NB4 (cell line): Measurements from ENCODE around the gene FZD8.

ENCODE experiments used
- TF ChIP-seq, protein P1 (sequence below): IDR thresholded peaks from one replicate; pipeline ENCODE4 v1.5.1; 2012; ENCODE audit warnings: low read depth, low read length
- TF ChIP-seq, protein P2 (sequence below): IDR thresholded peaks from 2 replicates; pipeline ENCODE4 v1.6.1; 2011; ENCODE audit warnings: low read depth, low read length

DNA sequence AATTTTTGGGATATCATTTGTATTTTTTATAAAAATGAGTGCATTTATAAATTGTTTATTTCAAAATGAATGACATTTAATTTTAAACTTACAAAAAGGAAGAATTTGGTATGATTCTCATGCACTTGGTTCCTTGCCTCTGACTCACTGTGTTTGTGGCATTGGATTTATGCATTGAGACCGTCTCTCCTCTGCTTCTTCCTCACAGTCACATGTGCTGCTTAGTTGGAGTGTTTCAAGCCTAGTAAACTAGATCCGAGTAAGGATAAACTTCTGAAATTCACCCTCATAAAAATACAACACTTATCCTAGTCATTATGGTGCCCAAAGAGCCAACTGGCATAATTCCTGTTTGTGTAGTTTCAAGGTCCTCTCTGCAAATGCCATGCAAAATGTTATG, 19.1 kb upstream of the FZD8 start:
- TF ChIP-seq, protein P1, sequence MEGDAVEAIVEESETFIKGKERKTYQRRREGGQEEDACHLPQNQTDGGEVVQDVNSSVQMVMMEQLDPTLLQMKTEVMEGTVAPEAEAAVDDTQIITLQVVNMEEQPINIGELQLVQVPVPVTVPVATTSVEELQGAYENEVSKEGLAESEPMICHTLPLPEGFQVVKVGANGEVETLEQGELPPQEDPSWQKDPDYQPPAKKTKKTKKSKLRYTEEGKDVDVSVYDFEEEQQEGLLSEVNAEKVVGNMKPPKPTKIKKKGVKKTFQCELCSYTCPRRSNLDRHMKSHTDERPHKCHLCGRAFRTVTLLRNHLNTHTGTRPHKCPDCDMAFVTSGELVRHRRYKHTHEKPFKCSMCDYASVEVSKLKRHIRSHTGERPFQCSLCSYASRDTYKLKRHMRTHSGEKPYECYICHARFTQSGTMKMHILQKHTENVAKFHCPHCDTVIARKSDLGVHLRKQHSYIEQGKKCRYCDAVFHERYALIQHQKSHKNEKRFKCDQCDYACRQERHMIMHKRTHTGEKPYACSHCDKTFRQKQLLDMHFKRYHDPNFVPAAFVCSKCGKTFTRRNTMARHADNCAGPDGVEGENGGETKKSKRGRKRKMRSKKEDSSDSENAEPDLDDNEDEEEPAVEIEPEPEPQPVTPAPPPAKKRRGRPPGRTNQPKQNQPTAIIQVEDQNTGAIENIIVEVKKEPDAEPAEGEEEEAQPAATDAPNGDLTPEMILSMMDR = no peak
- TF ChIP-seq, protein P2, sequence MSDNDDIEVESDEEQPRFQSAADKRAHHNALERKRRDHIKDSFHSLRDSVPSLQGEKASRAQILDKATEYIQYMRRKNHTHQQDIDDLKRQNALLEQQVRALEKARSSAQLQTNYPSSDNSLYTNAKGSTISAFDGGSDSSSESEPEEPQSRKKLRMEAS = no peak
